GM19463 (cell line): ENCODE data around the gene SPATA3.
"Not testable (repeated sequence)": the region's sequence is repeated elsewhere in the genome, so short reads cannot be mapped to it uniquely, and the experiment has no call there.

Source experiments
- ATAC-seq: cut with Tn5 transposase; IDR thresholded peaks from one replicate; pipeline ENCODE4 v1.9.1; 2021; ENCODE audit warnings: mild to moderate bottlenecking, moderate library complexity; ENCODE audit not compliant: unreplicated experiment

SPATA3 gene

GRCh38 chr2:231018184-231018583 is 22.3 kb downstream of the SPATA3 start:
- ATAC-seq, result no peak

- ATAC-seq, result not testable (repeated sequence)
Observed at GRCh38 chr2:231025059-231025458, 29.1 kb downstream of the SPATA3 start.

DNA sequence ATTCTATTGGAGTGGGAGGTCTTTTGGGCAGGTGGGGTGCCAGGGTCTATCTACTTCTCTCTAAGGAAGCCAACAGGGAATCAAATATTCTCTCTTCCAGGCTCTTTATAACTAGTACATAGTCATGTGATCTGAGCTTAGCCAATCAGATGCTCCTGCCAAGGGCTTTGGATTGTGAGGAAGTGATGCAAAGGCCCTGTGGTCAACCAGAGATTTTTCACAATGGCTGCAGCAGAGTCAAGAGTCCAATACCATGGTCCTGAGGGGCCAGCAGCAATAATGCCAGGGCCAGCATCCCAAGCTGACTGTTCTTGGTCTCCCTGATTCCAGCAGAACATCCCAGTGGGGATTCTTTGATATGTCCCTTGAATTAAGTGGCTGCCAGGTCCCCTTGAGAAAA is 33.0 kb downstream of the SPATA3 start:
- no peak for ATAC-seq

GRCh38 chr2:231029563-231029962 is 33.6 kb downstream of the SPATA3 start:
- no peak for ATAC-seq

- no peak for ATAC-seq
Observed at GRCh38 chr2:231030725-231031124, 34.8 kb downstream of the SPATA3 start.

DNA sequence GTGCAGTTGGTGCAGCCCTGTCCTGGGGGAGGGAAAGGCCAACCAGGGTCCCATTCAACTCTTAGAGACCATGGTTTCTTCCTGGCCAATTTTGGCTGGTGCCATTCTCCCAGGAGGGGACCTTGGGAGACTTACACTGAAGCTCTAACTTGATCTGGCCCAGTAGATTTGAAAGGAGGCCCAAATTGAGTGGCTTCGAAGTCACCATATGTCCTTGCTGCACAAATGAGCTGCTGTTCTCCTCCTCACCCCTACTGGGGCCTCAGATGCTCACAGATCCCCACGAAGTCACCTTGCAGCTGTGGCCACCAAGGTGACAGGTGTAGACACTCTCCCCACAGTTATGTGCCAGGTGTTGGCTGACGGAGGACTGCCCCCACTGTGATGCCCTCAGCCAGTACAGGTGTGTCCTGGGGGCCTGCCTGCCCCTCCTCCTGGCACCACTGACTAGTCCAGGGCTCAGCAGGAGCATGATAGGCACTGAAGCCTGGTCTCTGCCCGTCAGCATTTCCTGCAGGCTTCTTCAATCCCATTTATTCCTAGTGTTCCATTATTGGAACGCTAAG is 36.7 kb downstream of the SPATA3 start:
- ATAC-seq, result no peak

GRCh38 chr2:231033147-231034132 is 37.5 kb downstream of the SPATA3 start:
- ATAC-seq, result no peak

DNA sequence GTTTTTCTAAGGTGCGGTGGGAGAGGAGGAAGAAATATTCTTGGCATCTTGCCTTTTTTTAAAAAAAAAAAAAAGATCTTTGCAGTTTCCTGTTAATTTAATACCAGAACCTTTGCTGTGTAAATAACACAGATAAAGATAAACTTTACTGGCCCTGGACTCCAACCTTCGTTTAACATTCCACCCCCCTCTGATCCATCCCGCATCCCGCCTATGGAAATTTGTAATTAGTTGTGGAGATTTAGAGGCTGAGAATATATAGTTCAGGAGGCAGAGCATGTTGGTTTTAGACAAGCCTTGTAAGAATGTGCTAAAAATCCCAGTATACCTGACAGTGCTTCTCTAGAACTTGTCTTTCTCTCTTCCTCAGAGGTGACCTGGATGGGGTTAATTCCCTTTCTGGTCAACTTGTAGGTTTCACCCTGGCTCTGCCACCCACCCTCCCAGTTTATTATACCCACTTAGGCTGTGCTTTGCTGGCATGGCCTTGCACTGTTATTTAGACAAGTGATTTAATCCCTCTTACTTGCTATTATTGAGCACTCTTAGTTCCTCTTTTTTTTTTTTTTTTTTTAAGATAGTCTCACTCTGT is 38.5 kb downstream of the SPATA3 start:
- no peak for ATAC-seq

DNA sequence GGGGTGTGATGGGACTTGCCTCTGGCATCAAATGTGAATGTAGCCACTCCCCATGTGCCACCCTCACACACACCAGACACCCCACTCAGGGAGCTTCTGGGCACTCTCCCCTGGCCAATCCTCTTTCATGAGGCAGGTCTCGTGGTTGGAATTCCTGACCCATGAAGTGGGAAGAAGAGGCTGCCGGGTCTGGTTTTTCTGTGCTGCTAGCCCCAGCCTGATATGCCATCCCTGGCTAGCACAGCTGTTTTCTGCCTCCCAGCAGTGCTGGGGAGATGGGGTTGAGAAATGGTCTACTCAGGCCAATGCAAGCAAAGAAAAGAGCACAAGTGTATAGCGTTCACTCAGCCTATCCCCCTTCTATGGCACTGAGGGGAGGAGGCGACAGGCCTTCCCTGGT is 40.2 kb downstream of the SPATA3 start:
- no peak for ATAC-seq

- ATAC-seq, result no peak
Observed at GRCh38 chr2:231036578-231037106, 40.7 kb downstream of the SPATA3 start.

DNA sequence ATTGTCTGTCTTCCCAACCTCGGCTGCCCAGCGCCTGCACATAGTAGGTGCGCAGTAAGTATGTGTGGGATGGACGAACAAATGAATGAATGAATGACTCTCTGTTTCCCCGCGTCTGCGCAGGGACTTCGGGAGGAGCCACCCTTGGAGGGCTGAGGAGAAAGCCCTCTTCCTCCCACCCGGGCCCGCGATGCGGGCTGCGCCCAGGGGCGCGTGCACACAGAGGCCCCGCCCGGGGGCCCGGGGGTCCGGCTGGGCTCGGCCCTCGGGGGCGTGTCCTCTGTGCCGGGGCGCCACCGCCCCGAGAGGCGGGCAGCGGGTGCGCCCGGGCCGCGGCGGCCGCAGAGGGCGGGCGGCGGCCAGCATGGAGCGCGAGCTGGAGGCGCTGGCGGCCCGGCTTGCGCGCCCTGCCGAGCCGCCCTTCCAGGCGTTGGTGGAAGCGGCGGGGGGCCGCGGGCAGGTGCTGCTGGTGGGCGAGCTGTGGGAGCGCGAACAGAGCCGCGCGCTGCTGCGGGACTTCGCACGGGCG is 41.3 kb downstream of the SPATA3 start, which contains the start of gene C2orf72:
Gene C2orf72 (plus strand): TSS at position 322 of the 529 bp plus-strand sequence. CDS start 43 bp downstream, at position 365.
- ATAC-seq, result no peak

DNA sequence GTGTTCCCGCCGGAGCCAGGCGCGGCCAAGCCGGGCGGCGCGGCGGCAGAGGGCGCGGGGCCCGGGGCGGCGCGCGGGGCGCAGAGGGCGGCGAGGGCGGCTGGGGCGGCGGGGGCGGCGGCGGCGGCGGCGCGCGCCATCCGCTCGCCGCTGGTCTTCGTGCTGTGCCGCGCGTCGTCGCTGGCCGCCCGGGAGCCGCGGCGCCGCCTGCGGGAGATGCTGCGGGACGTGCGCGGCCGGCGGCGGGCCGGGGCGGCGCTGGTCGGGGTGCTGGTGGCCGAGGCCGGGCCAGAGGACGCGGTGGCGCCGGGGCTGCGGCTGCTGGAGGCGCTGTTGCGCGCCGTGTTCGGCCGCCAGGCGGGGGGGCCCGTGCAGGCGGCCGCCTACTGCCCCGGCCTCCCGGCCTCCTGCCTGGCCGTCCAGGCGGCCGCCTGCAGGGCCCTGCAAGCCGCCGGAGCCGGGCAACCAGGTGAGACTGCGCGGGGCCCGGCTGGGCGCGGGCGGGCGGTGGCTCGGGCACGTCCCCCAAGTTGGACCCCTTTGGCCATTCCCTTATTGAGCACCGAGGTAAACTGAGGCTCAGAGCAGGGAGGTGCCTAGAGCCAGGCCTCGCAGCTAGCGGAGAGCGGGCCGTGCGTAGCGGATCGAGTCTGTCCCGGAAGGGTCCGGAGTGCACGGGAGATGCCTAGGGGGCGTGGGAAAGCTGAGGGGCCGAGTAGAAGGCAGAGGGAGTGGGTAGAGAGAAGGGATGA is 42.0 kb downstream of the SPATA3 start:
- no peak for ATAC-seq

GRCh38 chr2:231038483-231039293 is 42.8 kb downstream of the SPATA3 start:
- no peak for ATAC-seq

DNA sequence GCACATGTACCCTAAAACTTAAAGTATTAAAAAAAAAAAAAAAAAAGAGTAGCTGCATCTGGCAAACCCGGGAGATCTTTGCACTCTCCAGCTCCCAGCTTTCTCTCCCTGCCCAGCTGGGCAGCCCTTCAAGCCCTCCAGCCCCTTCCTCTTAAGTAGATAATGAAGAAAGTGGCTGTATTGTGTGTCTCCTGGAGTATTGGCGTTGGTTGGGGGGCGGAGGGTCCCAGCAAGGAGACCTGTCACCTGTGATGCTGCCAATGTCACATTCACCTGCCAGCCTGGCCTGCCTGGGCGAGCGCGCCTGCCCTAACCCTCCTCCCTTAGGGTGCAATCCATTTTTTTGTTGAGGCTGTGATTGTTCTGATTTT is 43.4 kb downstream of the SPATA3 start:
- ATAC-seq, result no peak

GRCh38 chr2:231039821-231040364 is 44.0 kb downstream of the SPATA3 start:
- no peak for ATAC-seq

DNA sequence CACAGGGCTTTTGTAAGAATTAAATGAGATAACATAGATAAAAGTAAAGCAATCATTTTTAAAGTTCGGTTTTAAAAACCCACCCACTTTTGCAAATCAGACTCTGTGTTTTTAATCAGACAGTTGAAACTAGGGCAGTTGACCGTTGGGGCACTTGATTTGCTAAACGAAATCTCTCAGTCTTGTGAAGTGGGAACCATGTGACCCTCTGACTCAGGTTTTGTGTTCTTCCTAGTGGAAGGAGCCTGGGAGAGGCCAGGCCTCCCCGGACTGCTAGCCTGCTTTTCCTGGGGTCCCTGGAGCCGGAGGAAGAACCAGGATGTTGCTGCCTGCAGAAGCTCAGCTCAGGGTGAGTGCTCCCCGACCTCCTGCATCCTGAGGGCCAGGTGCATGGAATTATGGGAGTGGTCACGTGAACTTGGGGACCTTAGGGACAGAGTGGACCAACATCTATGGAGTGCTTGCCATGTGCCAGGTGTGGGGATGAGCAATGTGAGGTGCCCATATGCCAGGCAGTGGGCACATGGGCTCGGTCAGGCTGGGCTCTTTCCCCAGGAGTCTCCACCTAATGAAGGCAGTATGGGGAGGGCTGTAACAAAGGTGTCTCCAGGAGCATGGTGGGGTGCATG is 45.3 kb downstream of the SPATA3 start:
- ATAC-seq, result no peak

DNA sequence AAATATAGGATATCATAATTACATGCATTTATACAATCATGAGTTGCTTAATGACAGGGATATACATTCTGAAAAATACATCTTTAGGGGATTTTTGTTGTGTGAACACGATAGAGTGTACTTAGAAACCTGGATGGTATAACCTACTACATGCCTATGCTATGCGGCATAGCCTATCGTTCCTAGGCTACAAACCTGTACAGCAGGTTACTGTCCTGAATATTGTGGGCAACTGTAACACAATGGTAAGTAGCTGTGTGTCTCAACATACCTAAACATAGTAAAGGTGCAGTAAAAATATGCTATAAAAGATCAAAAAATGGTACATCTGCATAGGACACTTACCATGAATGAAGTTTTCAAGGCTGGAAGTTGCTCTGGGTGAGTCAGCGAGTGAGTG is 47.9 kb downstream of the SPATA3 start:
- ATAC-seq, result no peak

GRCh38 chr2:231046916-231047273 is 51.0 kb downstream of the SPATA3 start:
- ATAC-seq, result no peak

GRCh38 chr2:231047274-231047922 is 51.5 kb downstream of the SPATA3 start:
- ATAC-seq, result no peak
